Pons (tissue), 1 donor: ENCODE results near the gene ITPR2.
"Not testable (repeated sequence)": the region's sequence is repeated elsewhere in the genome, so short reads cannot be mapped to it uniquely, and the experiment has no call there.

Experiments
- DNase-seq: peaks from one replicate; pipeline ENCODE4 v3.0.0-alpha.2; 2016; ENCODE audit warnings: low spot score

ITPR2 gene

DNA sequence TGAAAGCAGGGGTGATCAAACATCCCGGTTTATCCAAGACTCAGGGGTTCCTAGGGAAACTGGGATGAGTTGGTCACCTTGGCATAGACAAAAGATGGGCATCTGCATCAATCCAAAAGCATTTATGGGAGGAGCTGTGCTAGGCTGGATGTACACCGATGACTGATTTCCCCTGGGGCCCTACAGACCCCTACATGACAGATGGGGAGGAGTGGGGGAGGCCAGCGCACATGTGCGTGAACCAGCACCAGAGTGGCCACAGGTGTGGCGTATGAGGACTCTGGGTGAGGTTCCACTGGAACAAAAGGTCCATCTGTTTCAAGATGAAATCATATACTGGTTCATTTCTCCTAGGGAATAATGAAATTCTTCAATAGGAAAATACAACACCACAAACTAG is 210.4 kb downstream of the ITPR2 start:
- no peak for DNase-seq

DNA sequence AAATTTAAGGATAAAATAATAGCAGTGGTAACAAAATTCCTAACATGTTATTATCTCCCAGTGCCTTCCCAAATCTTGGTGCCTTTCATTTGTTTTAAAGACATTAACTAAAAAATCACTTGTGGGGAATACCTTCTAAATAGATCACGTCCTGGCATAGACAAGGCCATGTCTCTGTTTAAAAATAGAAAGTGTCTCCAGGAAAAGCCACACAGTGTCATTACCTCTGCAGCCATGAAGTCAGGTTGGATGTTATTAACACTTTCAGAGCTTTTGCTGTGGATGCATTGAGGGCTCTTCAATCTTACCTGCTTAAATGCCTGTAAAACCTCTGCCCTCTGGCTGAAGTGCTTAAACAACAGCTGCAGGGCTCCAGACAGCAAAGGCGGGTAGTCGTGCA is 211.1 kb downstream of the ITPR2 start:
- no peak for DNase-seq

DNA sequence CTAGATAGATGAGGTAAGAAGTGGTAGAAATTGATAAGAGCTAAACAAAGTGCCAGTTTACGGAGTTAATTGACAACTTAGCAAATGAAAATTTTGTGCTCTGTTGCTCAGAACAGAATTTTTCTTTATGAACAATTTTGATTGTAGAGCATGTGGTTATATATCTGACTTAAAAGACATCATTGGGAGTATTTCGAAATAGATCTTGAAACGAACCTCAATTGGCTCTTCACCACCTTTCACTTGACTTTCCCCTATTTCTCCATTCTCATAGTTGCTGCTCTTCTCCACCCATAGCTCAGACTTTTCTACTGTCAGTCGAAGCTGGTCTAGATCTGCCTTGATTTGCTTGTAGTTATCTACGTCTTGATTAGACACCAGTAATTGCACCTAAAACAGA is 212.1 kb downstream of the ITPR2 start:
- DNase-seq = no peak

DNA sequence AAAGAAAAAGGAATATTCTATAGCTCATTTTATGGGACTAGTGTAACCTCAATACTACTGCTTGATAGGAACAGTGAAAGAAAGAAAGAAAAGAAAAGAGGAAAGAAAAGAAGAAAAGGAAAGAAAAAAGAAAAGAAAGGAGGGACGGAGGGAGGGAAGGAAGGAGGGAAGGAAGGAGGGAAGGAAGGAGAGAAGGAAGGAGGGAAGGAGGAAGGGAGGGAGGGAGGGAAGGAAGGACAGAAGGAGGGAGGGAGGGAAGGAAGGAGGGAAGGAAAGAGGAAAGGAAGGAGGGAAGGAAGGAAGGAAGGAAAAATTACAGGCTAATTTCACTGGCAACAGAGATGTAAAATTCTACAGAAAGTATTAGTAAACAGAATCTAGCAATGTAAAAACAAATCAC is 215.5 kb downstream of the ITPR2 start:
- DNase-seq = no peak

DNA sequence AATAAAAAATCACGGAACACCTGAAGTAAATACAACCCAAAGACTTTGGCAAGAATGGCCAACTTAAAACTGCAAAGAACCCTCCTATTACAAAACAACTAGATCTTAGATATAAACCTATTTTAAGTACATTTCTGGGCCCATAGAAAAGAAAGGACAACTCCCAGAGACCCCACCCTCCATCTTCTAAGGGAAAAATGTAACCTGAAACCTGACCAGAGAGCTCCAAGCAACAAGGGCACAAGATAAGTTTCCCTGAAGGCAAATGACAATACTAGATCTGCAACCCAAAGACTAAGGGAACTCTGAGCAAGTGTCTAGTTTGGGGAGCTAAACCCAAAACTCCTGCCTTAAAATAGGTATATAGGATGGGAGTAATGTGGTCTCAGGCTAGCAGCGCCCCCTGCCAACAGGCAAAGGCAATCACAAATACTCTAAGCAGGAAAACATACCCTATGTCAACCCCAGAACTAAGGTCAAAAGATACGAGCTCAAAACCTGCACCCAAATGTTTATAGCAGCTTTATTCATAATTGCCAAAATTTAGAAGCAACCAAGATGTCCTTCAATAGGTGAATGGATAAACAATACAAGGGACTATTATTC is 218.9 kb downstream of the ITPR2 start:
- DNase-seq = peak; percentile 72

DNA sequence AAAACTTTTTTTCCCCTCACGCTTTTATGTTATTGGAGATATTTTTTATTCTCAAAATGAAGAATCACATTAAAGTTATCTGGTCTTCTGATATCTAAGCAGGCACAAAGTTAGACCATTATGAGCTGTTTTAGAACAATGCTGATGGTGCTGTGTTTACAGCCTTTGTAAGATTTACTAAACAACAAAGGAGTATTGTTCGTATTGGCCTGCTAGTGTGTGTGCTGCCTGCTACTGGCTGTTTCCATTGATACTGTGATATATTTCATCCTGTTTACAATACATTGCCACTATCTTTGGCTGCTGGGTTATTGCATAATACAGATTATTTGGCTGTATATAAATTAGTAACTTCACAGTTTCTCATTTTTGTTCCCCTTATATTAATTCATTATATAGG is 220.8 kb downstream of the ITPR2 start:
- DNase-seq = peak; percentile 98

DNA sequence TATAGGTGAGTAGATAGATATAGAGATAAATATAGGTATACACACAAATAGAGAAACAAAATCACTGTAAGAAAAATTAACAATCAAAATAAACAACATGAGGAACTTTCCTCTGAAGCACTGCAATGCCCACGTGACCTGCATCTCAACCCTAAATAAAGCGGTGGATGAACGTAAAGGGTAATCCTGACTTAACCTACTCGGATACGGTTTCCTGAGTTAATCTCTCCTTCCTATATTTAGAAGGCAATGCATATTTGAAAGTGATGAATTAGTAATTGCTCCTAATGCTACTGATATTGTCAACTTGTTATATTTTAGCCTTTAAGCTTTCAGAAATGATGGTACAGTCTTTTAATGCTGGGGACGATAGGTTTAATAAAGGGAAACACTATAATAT is 221.4 kb downstream of the ITPR2 start:
- DNase-seq = peak; percentile 71

DNA sequence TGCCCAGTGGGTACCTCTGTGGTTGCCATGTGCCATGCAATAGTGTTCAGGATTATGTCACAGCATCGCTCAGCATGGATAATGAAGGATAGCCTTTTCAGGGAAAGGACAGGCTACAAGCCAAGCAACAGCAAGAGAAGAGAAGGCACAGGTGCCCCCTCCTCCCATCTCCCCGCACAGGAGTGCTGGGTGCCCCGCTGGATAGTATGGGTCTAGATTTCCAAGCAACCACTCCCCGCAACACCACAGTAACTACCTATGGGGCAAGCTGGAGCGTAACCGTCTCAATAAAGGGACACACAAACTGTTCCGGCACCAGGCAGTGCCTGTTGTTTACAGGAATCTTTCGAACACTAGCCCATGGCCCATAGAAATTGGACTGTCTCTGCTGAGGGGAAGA is 222.2 kb downstream of the ITPR2 start:
- DNase-seq = no peak

DNA sequence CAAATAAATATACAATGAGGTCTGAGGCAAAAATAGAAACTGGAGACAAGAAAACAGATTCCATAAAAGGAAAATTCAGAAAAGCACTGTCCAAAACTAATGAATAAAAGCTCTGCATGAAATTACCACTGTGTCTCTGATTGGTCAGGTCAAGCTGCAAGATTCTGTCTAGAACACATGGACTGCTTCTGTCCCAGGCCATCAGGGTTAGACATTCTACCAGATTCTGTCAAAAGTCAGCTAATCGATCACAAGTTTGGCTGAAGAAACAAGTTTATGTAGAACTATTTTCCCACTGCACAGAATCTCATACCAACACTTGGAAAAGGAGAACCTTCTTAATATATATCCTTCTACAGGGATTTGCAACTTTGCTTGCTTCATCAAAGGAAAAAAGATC is 223.0 kb downstream of the ITPR2 start:
- no peak for DNase-seq

DNA sequence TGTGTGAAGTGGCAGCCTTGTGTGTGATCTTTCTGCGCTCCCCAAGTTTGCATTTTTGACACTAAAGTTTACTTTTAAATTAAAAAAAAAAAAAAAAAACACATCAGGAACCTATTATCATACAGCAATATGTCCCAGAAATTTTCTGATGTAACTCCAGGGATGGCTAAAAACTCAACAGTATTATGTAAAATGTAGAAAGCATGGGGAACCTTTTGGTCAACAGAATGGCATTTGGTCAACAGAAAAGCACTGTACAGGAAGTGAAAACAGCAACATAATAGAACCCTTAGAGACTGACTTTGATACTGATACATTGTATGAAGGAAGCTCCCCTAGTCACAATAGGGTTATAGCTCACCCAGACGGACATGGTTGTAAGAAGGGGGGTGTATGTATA is 224.3 kb downstream of the ITPR2 start:
- DNase-seq = no peak

DNA sequence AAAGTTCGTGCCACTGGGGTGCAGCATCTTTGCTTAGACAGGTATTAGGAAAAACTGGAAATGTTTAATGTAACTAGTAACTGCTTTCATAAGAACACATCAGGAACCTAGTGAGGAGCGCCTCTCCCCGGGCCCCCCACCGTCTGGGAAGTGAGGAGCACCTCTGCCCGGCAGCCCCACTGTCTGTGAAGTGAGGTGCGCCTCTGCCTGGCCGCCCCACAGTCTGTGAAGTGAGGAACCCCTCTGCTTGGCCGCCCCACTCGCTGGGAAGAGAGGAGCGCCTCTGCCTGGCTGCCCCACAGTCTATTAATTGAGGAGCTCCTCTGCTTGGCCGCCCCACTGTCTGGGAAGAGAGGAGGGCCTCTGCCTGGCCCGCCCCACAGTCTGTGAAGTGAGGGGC is 224.7 kb downstream of the ITPR2 start:
- DNase-seq = no peak

DNA sequence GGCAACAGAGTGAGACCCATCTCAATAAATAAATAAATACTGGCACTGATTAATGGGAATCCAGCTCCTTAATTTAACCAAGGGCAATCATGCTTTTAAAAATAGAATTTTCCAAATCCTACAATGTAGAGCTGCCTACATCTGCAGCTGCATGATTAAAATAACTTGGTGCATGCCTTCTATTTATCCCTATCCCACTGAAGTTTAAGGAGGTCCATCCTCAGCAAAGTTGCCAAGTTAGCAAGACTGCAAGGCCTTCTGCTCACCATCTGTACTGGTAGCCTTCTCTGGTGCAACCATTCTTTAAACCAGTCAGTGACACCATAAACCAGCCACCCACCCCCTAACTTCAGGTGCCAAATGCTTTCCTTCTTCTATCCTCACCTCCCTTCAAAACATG is 226.1 kb downstream of the ITPR2 start:
- DNase-seq = no peak

DNA sequence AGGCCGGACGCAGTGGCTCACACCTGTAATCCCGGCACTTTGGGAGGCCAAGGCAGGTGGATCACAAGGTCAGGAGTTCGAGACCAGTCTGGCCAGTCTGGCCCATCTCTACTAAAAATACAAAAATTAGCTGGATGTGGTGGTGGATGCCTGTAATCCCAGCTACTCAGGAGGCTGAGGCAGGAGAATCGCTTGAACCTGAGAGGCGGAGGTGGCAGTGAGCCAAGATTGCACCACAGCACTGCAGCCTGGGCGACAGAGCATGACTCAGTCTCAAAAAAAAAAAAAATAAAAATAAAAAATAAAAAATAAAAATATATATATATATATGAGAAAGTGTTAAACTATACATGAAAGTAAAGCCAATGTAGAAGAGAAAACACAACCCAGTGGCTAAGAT is 228.2 kb downstream of the ITPR2 start:
- DNase-seq = not testable (repeated sequence)

DNA sequence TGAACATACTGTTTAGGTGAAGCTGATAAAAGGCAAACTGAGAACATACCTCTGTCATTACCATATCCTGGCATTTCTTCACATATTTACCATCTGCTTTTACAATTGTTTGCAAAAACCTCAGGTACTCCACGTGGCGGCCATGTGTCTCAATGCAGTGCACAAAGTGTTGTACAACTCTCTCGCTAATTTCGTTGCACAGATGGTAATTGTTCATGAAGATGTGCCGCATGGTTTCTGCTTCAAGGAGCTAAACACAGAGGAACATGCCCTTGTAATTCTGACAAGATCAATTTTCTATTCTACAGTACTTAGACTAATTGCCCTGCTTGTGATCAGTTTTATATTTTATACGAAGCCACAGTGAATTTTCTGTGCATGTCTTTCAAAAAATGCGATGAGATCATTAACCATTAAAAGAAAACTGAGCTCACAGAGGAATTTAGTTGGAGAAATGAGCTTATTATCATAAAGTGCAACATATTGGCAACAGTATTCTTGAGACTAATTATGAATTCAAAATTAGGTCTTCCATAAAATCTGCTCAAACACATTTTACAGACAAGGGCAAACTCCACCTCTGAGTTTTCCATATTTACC is 233.8 kb downstream of the ITPR2 start:
- no peak for DNase-seq

DNA sequence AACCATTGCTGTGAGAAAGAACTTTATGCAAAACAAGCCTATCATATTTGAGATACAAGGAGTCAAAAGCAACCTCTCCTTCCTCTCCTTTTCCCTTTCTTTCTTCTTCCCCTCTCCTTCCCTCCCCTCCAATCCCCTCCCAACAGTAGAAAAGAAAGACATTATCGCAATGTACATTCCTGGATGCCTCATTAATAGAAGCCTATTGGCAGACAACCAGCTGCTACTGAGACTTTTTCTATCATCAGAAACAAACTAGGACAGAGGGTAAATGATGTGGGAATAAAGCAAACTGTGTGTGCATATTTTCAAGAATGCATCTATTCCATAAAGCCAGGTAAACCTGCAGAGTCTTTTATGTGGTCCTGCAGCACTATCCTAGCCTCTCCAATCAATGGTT is 237.2 kb downstream of the ITPR2 start:
- no peak for DNase-seq

DNA sequence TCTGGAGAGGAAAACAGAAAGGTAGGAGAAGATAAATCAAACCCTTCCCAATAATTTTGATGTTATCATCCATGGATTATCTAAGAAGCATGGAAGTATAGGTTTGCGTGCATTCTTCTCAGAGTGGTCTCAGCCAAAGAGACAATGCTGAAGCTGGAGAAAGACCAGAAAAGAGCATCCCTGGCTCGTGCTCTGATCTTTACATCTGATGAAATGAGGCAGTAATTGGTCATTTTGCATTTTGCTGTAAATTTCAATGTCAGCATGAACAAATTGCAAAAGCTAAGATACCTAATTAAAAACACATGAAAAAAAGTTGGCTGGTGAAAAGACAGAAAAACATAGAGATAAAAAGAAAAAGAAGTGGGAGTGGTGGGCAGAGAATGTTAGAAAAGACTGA is 252.4 kb downstream of the ITPR2 start:
- no peak for DNase-seq

DNA sequence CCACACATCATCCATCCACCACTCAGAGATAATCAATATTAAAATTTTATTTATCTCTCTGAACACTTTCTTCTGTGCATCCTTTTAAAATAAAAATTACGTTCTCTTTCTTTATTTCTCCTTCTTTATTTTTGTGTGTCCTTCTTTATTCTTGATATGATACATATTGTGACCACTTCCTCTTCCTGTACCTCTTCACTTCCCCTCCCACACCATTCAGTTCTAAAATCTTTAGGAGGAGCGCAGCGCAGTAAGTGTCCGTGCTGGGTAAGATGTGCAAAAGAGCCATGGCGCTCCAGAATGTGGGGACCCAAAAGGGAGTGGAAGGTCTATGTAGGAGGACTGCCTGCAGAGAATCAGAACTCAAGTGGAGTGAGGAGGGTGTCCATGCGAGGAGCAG is 256.7 kb downstream of the ITPR2 start:
- no peak for DNase-seq

DNA sequence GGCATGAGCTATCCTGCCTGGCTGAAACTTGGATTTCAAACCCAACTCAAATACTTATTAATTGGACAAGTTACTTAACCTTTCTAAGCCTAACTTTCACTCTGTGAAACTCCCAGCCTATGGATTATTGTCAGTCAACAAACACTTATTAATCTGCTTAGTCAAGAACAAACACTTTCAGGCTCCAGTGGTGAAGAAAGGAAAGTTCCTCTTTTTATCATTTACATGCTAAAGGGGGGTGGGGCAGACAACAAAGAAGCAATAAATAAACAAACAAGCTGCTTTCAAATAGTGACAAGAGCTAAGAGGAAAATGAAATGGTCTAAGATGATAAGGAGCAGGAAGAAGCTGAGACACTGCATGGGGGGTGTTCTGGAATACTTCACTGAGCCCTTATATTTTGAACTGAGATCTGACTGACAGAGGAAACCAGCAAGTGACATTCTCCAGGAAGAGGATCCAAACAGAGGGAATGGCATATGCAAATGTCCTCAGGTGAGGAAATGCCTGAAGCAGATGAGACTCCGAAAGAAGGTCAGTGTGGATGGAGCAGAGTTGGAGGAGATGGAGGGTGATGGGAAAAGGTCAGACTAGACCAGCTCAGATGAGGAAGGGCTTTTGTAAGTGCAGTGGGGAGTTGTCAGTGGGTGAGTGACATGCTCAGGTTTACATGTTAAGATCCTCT is 259.6 kb downstream of the ITPR2 start:
- no peak for DNase-seq

DNA sequence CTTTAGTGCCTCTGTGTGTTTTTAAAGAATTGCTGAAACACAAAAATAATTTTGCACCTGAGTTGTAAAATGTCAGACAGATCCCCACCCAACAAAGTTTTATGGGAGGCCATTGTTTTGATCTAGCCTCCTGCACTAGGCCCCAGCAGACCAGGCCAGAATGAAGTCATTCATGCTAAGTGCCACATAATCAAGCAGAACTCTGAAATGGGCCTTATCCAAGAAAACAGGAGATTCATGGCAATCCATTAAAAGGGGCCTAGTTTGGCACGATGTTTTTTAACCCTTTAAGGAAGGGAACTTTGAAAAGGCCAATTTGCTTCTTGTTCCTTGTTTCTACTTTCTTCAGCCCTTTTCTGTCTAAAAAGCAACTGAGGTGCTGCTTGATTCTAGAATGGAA is 260.9 kb downstream of the ITPR2 start:
- DNase-seq = peak; percentile 22

DNA sequence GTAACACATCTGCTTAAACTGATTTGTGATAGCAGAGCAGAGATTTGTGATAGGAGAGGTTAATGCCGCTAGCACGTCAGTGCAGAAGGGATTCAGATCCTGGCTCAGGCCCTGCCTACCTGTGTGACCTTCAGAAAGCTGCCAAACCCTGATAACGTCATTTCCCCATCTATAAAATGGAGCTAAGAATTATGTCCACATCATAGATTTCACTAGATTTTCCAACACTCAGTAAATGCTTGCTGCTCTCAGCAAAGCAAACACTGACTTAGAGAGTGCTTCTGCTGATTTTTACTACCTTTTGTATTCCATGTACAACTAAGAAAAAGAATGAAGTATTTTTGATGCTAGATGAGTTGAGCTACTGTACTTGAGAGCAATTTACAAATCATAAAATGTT is 261.4 kb downstream of the ITPR2 start:
- no peak for DNase-seq

DNA sequence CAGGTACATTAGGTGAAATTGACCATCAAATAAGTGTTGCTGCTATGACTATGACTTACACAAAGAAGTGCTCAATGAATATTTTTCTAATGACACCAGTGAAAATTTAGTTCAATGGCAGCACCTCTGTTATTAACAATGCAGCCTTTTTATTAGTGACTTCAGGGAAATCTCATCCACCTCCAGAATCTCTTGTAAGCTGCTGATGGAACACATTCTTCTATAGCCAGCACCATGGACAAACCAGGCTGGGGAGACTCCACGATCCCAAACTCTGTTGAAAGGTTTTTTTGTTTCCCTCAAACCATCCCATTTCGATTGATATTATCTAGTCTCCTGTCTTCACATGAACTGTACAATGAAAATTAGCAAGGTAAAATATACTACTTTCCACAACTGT is 265.9 kb downstream of the ITPR2 start:
- DNase-seq = peak; percentile 28

DNA sequence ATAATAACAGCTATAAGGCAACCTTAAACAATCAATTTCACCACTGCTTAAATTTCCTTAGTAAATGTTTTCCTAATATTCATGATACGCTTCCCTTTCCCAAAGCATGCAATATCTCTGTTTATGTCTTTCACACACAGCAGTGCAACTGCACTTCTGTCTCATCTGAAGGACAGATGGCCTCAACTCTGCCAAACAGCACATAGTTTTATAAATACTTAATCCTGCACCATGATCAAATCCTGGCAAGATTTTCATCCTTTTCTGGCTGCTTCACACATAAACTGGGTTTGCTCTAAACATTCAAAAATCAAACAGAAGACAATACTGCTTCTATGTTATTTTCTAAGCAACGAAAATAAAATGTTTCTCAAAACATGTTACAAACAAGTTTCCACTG is 266.3 kb downstream of the ITPR2 start:
- DNase-seq = peak; percentile 37

DNA sequence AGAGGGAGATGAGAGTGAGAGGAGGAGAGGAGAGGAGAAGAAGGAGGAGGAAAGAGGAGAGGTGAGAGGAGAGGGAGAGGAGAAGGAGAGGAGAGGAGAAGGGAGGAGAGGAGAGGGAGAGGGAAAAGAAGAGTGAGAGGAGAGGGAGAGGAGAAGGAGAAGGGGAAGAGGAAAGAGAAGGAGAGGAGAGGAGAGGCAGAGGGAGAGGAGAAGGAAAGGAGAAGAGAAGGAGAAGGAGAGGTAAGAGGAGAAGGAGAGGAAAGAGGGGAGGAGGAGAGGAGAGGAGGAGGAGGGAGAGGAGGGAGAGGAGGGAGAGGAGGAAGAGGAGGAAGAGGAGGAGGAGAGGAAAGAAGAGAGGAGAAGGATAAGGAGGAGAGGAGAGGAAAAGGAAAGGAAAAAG is 266.8 kb downstream of the ITPR2 start:
- no peak for DNase-seq

DNA sequence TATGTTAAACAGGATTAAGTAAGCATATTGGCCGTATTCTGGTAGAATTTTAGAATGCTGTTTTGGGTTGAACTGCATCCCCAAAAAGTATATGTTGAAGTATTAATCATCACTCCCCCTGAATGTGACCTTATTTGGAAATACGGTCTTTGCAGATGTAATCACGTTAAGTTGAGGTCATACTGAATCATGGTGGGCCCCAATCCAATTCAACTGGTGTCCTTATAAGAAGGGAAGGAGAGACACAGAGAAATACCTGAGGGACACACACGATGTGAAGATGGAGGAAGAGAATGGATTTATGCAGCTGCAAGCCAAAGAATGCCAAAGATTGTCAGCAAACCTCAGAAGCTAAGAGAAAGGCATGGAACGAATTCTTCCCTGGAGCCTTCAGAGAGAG is 268.6 kb downstream of the ITPR2 start:
- no peak for DNase-seq
